ENCODE measurements around the gene RAB3D.

GRCh38 chr19:11295665-11296245 lies 43.7 kb downstream of the RAB3D start, which contains the start of gene TSPAN16:
- no peak for TF ChIP-seq SP1 (IDR thresholded peaks at IDR 0.05)
- TF ChIP-seq HDGF (IDR thresholded peaks at IDR 0.05; ENCODE audit: borderline replicate concordance), result no peak
- no peak for TF ChIP-seq TARDBP (IDR thresholded peaks at IDR 0.05)
- TF ChIP-seq SUZ12 (IDR thresholded peaks at IDR 0.05), result no peak

All from HEK293T (cell line).